Liver (tissue), 3 donors: Measurements from ENCODE around the gene BRF1.

Experiments used
- JUND ChIP-seq, 2 donors: IDR thresholded peaks; 2 replicates each; pipeline ENCODE4 v1.6.1; 2016; ENCODE audit warnings: antibody characterized with exemption in 2 of 2
- RAD21 ChIP-seq, 2 donors: IDR thresholded peaks; 2 replicates each; pipeline ENCODE4 v1.6.1; 2016; ENCODE audit warnings: antibody characterized with exemption in 2 of 2, mild to moderate bottlenecking in 2 of 2
- YY1 ChIP-seq: IDR thresholded peaks from 2 replicates; pipeline ENCODE4 v1.6.1; 2016; ENCODE audit warnings: antibody characterized with exemption, mild to moderate bottlenecking
- TF ChIP-seq, protein P1 (sequence below): IDR thresholded peaks from 2 replicates; pipeline ENCODE4 v1.6.1; 2016; ENCODE audit warnings: antibody characterized with exemption
- TF ChIP-seq, protein P2 (sequence below): fragments of 150-350 bp; IDR thresholded peaks from 2 replicates; pipeline ENCODE4 v1.5.1; 2017; ENCODE audit warnings: improper control_type of control experiment, low read depth, low read length; ENCODE audit not compliant: missing input control
- donor health status: healthy.
- donor health status: healthy.

DNA sequence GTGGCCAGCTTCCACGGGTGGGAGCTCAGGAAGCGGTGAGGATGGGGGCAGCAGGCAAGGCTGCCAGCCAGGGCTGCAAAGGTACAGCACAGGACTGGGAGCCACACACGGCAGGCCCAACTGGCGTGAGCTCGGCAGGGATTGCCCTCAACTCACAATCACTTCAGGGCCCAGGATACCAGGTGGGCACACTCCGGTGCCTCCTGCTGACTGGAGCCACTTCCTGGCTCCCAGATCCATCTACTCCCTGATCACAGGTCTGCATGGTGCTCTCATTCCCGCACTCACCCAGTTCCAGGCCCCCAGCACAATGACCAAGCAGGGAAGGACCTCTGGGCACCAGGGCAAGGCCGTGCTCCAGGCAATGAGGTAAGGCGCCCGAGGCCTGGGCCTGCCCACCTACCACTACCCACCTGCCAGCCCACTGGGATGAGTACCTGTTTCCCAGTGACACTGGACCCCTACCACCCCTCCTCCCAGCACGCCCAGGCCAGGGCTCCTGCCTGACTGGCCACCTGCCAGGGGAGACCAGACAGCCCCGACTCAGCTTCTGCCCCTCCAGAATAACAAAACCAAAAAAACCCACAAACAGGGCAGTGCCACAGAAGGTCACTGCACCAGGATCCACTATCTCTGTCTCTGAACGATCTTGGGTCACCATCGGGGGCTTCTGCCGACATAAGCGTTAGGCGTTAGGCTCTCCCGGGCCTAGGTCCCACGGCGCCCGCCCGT is 134.1 kb downstream of the BRF1 start:
- TF ChIP-seq, protein P1, sequence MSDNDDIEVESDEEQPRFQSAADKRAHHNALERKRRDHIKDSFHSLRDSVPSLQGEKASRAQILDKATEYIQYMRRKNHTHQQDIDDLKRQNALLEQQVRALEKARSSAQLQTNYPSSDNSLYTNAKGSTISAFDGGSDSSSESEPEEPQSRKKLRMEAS = no peak
- no peak for TF ChIP-seq JUND (IDR thresholded peaks at IDR 0.05)
- no peak for TF ChIP-seq YY1
- TF ChIP-seq, protein P2, sequence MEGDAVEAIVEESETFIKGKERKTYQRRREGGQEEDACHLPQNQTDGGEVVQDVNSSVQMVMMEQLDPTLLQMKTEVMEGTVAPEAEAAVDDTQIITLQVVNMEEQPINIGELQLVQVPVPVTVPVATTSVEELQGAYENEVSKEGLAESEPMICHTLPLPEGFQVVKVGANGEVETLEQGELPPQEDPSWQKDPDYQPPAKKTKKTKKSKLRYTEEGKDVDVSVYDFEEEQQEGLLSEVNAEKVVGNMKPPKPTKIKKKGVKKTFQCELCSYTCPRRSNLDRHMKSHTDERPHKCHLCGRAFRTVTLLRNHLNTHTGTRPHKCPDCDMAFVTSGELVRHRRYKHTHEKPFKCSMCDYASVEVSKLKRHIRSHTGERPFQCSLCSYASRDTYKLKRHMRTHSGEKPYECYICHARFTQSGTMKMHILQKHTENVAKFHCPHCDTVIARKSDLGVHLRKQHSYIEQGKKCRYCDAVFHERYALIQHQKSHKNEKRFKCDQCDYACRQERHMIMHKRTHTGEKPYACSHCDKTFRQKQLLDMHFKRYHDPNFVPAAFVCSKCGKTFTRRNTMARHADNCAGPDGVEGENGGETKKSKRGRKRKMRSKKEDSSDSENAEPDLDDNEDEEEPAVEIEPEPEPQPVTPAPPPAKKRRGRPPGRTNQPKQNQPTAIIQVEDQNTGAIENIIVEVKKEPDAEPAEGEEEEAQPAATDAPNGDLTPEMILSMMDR = no peak
- TF ChIP-seq RAD21 (IDR thresholded peaks at IDR 0.05) = no peak
